ENCODE data around the gene SLC25A30. TPM values are rescaled to one million over a fixed set of nuclear protein-coding genes. Genes with fewer than 3 reads are reported as not detected.

Gene SLC25A30
- total RNA-seq, 1 experiment from 2014 or later: 6.3 TPM

DNA sequence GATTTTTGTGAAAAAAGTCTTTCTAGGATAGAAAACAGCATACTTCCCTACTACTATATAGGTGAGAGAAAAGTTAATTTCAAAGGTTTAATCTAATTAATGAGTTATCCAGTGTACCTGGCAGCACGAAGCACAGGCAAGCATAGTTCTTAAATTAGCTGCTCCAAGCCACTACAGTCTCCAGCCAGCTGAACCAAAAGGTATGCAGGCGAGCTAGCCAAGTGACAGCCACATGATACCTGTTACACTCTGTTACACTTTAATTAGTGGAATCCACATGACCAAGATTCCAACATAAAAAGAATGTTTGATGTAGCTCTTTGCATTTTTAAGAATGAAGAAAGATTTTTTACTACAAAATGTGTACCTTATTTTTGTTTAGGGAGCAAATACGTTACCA, 15.5 kb downstream of the SLC25A30 start:
- no peak overlapping the region for H3T11ph ChIP-seq (ENCODE audit: low read length)
- H3K23me2 ChIP-seq (ENCODE audit: insufficient read length, low read depth, low read length, poor library complexity, severe bottlenecking): no peaks in the 10 kb centered on the region
- Mint-ChIP-seq H3K36me3 (ENCODE audit: insufficient read depth in 1 of 3, low read depth in 3 of 3) (peaks cover 21 to 48% (median 31%) of the 10 kb centered on the region in 3 experiments), H3K4me3 (no peak overlapping the region), H3K27me3 (ENCODE audit: low read depth) (no peaks in the 10 kb centered on the region), H3K9me3 (no peaks in the 10 kb centered on the region; a peak in 1 of 5 replicates), H3K4me1 (no peaks in the 10 kb centered on the region), H3K27ac (no peak overlapping the region)
- H3K14ac ChIP-seq (ENCODE audit: insufficient read depth, low read length): no peak overlapping the region
- H4K91ac ChIP-seq (ENCODE audit: insufficient read length, low read depth, low read length): no peak overlapping the region
- H2BK5ac ChIP-seq (ENCODE audit: insufficient read length, low read length): no peak overlapping the region
- no peak overlapping the region for H3K23ac ChIP-seq (ENCODE audit: insufficient read length, low read depth, low read length)
- DNase-seq: no peak
- H4K5ac ChIP-seq (ENCODE audit: insufficient read length, low read depth, low read length): no peak overlapping the region
- H2BK120ac ChIP-seq (ENCODE audit: low read depth, low read length, poor library complexity, severe bottlenecking): no peak overlapping the region
- no peak overlapping the region for H2BK12ac ChIP-seq (ENCODE audit: insufficient read length, low read depth, low read length)
- H3K4ac ChIP-seq (ENCODE audit: low read depth, low read length): no peak overlapping the region
- TF ChIP-seq CTCF (conservative IDR thresholded peaks at IDR 0.05): no peak
- H2AK5ac ChIP-seq (ENCODE audit: insufficient read length, low read length): no peak overlapping the region
- no peaks in the 10 kb centered on the region for H4K20me1 ChIP-seq (ENCODE audit: control insufficient read depth, insufficient read depth, insufficient read length)
- H2AFZ ChIP-seq (ENCODE audit: low read length): no peak overlapping the region
- no peak overlapping the region for H3K27ac ChIP-seq (ENCODE audit: insufficient read length, low read depth, low read length)
- no peak overlapping the region for H3K18ac ChIP-seq (ENCODE audit: insufficient read length, low read depth, low read length)
- H3K79me2 ChIP-seq (ENCODE audit: insufficient read depth, low read length): no peaks in the 10 kb centered on the region
- H3K56ac ChIP-seq (ENCODE audit: insufficient read length, low read depth, low read length): no peak overlapping the region
- no peak overlapping the region for H2BK20ac ChIP-seq (ENCODE audit: low read depth, low read length, poor library complexity, severe bottlenecking)
- no peaks in the 10 kb centered on the region for H3K79me1 ChIP-seq (ENCODE audit: insufficient read depth, low read depth, low read length, poor library complexity, severe bottlenecking)
- H3K9ac ChIP-seq (ENCODE audit: extremely low read depth, insufficient read length, low read length): no peak overlapping the region
- H3K4me2 ChIP-seq (ENCODE audit: insufficient read depth, insufficient read length, low read length): no peak overlapping the region
- no peak overlapping the region for H2BK15ac ChIP-seq (ENCODE audit: low read depth, low read length)
- no peak overlapping the region for H4K8ac ChIP-seq (replicated peaks; ENCODE audit: insufficient read length, low read depth, low read length)
- WGBS (ENCODE audit: extremely low coverage, insufficient read length, low lambda C conversion rate): no CpG with 5 or more reads among the region's 3 CpGs
- no peaks in the 10 kb centered on the region for H3K9me3 ChIP-seq (ENCODE audit: control insufficient read depth, low read depth, low read length)
- no peaks in the 10 kb centered on the region for H3K4me1 ChIP-seq (ENCODE audit: insufficient read depth, low read length)
- no peaks in the 10 kb centered on the region for H3K27me3 ChIP-seq (ENCODE audit: insufficient read depth, low read length)
